Myocyte (in vitro differentiated cells): ENCODE measurements around the gene MSI2. TPM values are rescaled to one million over a fixed set of nuclear protein-coding genes. Genes with fewer than 3 reads are reported as not detected.
"Not testable (repeated sequence)": the region's sequence is repeated elsewhere in the genome, so short reads cannot be mapped to it uniquely, and the experiment has no call there.

Source experiments
- DNase-seq: peaks from one replicate; pipeline ENCODE4 v3.0.0-alpha.2; 2012; ENCODE audit warnings: low read depth
- polyA plus RNA-seq: library from polyadenylated mRNA; unstranded; fragments of >200 nt; gene quantifications from one replicate; pipeline ENCODE4 v1.2.1, GENCODE V29; 2012; ENCODE audit warnings: missing spikeins
- total RNA-seq: library from RNA; depleted of rRNA; stranded (reverse); fragments of >200 nt; gene quantifications from 2 replicates; pipeline ENCODE4 v1.2.3, GENCODE V29; 2014

The MSI2 gene
- total RNA-seq = 115 and 126 TPM in 2 replicates
- polyA plus RNA-seq = 95.2 TPM

- DNase-seq = peak; percentile 93
Observed at GRCh38 chr17:57255776-57256681, at the start of gene MSI2. MSI2 (plus strand) TSS chr17:57256523; CDS start chr17:57256743, 220 bp downstream.

GRCh38 chr17:57206928-57207327 is 49.4 kb upstream of the MSI2 start:
- no peak for DNase-seq

GRCh38 chr17:57207396-57207795 is 48.9 kb upstream of the MSI2 start:
- no peak for DNase-seq

- no peak for DNase-seq
Observed at GRCh38 chr17:57210224-57210553, 46.1 kb upstream of the MSI2 start.

- no peak for DNase-seq
Observed at GRCh38 chr17:57210972-57211411, 45.3 kb upstream of the MSI2 start.

- DNase-seq = no peak
Observed at GRCh38 chr17:57211543-57211942, 44.8 kb upstream of the MSI2 start.

- DNase-seq = no peak
Observed at GRCh38 chr17:57213180-57213825, 43.0 kb upstream of the MSI2 start.

- DNase-seq = peak; percentile 23
Observed at GRCh38 chr17:57215317-57215716, 41.0 kb upstream of the MSI2 start.

- DNase-seq = no peak
Observed at GRCh38 chr17:57221366-57222350, 34.7 kb upstream of the MSI2 start.

GRCh38 chr17:57222422-57222821 is 33.9 kb upstream of the MSI2 start:
- DNase-seq = not testable (repeated sequence)

GRCh38 chr17:57225127-57225526 is 31.2 kb upstream of the MSI2 start:
- no peak for DNase-seq

GRCh38 chr17:57226793-57227192 is 29.5 kb upstream of the MSI2 start:
- peak; percentile 51 for DNase-seq

- DNase-seq = no peak
Observed at GRCh38 chr17:57228911-57229310, 27.4 kb upstream of the MSI2 start.

GRCh38 chr17:57234061-57234738 is 22.1 kb upstream of the MSI2 start:
- peak; percentile 11 for DNase-seq

- DNase-seq = no peak
Observed at GRCh38 chr17:57234739-57235092, 21.6 kb upstream of the MSI2 start.

- no peak for DNase-seq
Observed at GRCh38 chr17:57235124-57235523, 21.2 kb upstream of the MSI2 start.

GRCh38 chr17:57236686-57237299 is 19.5 kb upstream of the MSI2 start:
- peak; percentile 72 for DNase-seq

GRCh38 chr17:57240648-57241047 is 15.7 kb upstream of the MSI2 start:
- no peak for DNase-seq

GRCh38 chr17:57242148-57242547 is 14.2 kb upstream of the MSI2 start:
- DNase-seq = peak; percentile 43

GRCh38 chr17:57243171-57243622 is 13.1 kb upstream of the MSI2 start:
- DNase-seq = peak; percentile 76
